ENCODE results near the gene ARHGAP11A. TPM values are rescaled to one million over a fixed set of nuclear protein-coding genes. Genes with fewer than 3 reads are reported as not detected.

The ARHGAP11A gene
- total RNA-seq, 1 experiment from 2014 or later, result 126 TPM

DNA sequence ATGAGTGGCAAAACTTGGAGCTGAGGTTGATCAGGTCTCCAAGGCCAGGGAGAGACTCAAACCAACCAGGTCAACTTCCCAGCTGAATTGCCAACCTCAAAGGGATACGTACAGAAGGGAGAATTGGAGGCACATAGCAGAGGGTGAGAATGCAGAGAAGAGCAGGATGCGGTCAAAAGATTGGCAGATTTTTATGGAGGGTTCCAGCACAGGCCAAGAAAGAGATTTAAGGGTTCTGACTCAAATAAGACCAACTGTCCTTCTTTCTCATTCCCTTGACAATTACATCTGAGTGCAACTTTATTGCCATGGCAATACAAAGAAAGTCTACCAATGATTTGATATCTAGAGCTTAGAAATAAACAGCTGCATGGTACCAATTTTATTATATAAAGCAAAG is 59.4 kb downstream of the ARHGAP11A start:
- Mint-ChIP-seq H3K36me3 (ENCODE audit: insufficient read depth, unreplicated experiment) (peaks cover 4% of the 10 kb centered on the region), H3K4me1 (ENCODE audit: low read depth, unreplicated experiment) (peaks cover 11% of the 10 kb centered on the region), H3K27me3 (ENCODE audit: insufficient read depth, unreplicated experiment) (no peaks in the 10 kb centered on the region), H3K9me3 (ENCODE audit: unreplicated experiment) (no peaks in the 10 kb centered on the region), H3K4me3 (ENCODE audit: unreplicated experiment) (no peak overlapping the region), H3K27ac (ENCODE audit: unreplicated experiment) (no peak overlapping the region)
- H3K4me3 ChIP-seq (ENCODE audit: low read depth, low read length), result no peak overlapping the region
- TF ChIP-seq CTCF (IDR thresholded peaks at IDR 0.05; ENCODE audit: insufficient read depth in 1 of 2, low read depth in 1 of 2, low read length in 1 of 2, severe bottlenecking in 1 of 2, unreplicated experiment in 1 of 2), result no peak
- no peak for DNase-seq
- CTCF ChIA-PET, result interaction anchor here (1.5 kb wide), 1 partner anchor 12 kb away, joined by 4 read pairs; no protein-coding TSS in a partner anchor
- no peaks in the 10 kb centered on the region for H3K9me3 ChIP-seq
- POLR2A ChIA-PET, result no interaction called here
- intact Hi-C loops (cut with micrococcal nuclease; ENCODE audit: unreplicated experiment), result no loop called here
- no TSS peak for BruUV-seq (replicated peaks)
- H3K27me3 ChIP-seq (replicated peaks; ENCODE audit: control insufficient read depth, insufficient read depth, low read length), result no peaks in the 10 kb centered on the region
- peaks cover 6% of the 10 kb centered on the region; the same call in 1 of the 2 replicates for H3K4me1 ChIP-seq
- no peaks in the 10 kb centered on the region for H3K36me3 ChIP-seq (ENCODE audit: control insufficient read depth, insufficient read depth, low read length)

GRCh38 chr15:32675466-32675865 is 60.2 kb downstream of the ARHGAP11A start:
- ChIA-PET CTCF (interaction anchor here (1.5 kb wide), 1 partner anchor 13 kb away, joined by 4 read pairs; no protein-coding TSS in a partner anchor), POLR2A (no interaction called here)
- DNase-seq, result no peak
- no TSS peak for BruUV-seq (replicated peaks)
- Mint-ChIP-seq H3K27me3 (ENCODE audit: insufficient read depth, unreplicated experiment) (no peaks in the 10 kb centered on the region), H3K4me1 (ENCODE audit: low read depth, unreplicated experiment) (peaks cover 11% of the 10 kb centered on the region), H3K36me3 (ENCODE audit: insufficient read depth, unreplicated experiment) (peaks cover 4% of the 10 kb centered on the region), H3K27ac (ENCODE audit: unreplicated experiment) (no peak overlapping the region), H3K4me3 (ENCODE audit: unreplicated experiment) (no peak overlapping the region), H3K9me3 (ENCODE audit: unreplicated experiment) (no peaks in the 10 kb centered on the region)
- intact Hi-C loops (cut with micrococcal nuclease; ENCODE audit: unreplicated experiment), result no loop called here
- H3K9me3 ChIP-seq, result no peaks in the 10 kb centered on the region
- no peak overlapping the region for H3K4me3 ChIP-seq (ENCODE audit: low read depth, low read length)
- TF ChIP-seq CTCF (IDR thresholded peaks at IDR 0.05; ENCODE audit: insufficient read depth in 1 of 2, low read depth in 1 of 2, low read length in 1 of 2, severe bottlenecking in 1 of 2, unreplicated experiment in 1 of 2), result no peak
- H3K36me3 ChIP-seq (ENCODE audit: control insufficient read depth, insufficient read depth, low read length), result no peaks in the 10 kb centered on the region
- H3K4me1 ChIP-seq, result peaks cover 6% of the 10 kb centered on the region; the same call in 1 of the 2 replicates
- no peaks in the 10 kb centered on the region for H3K27me3 ChIP-seq (replicated peaks; ENCODE audit: control insufficient read depth, insufficient read depth, low read length)

- H3K9me3 Mint-ChIP-seq (ENCODE audit: unreplicated experiment), result no peaks in the 10 kb centered on the region
- Histone ChIP-seq H3K36me3 (ENCODE audit: control insufficient read depth, insufficient read depth, low read length) (no peaks in the 10 kb centered on the region), H3K27me3 (replicated peaks; ENCODE audit: control insufficient read depth, insufficient read depth, low read length) (no peaks in the 10 kb centered on the region), H3K4me1 (peaks cover 6% of the 10 kb centered on the region; the same call in 1 of the 2 replicates), H3K4me3 (ENCODE audit: low read depth, low read length) (no peak overlapping the region), H3K9me3 (no peaks in the 10 kb centered on the region)
- no peak overlapping the region for H3K4me3 Mint-ChIP-seq (ENCODE audit: unreplicated experiment)
- H3K36me3 Mint-ChIP-seq (ENCODE audit: insufficient read depth, unreplicated experiment), result peaks cover 4% of the 10 kb centered on the region
- POLR2A ChIA-PET, result no interaction called here
- intact Hi-C loops (cut with micrococcal nuclease; ENCODE audit: unreplicated experiment), result no loop called here
- CTCF ChIA-PET, result no interaction called here
- no TSS peak for BruUV-seq (replicated peaks)
- no peak for DNase-seq
- H3K27ac Mint-ChIP-seq (ENCODE audit: unreplicated experiment), result no peak overlapping the region
- TF ChIP-seq CTCF (IDR thresholded peaks at IDR 0.05; ENCODE audit: insufficient read depth in 1 of 2, low read depth in 1 of 2, low read length in 1 of 2, severe bottlenecking in 1 of 2, unreplicated experiment in 1 of 2), result no peak
- no peaks in the 10 kb centered on the region for H3K27me3 Mint-ChIP-seq (ENCODE audit: insufficient read depth, unreplicated experiment)
- H3K4me1 Mint-ChIP-seq (ENCODE audit: low read depth, unreplicated experiment), result peaks cover 11% of the 10 kb centered on the region
Measured at GRCh38 chr15:32676169-32676568, 60.9 kb downstream of the ARHGAP11A start.

All from Caco-2 (cell line).